ENCODE measurements around the gene KRT33A. TPM values are rescaled to one million over a fixed set of nuclear protein-coding genes. Genes with fewer than 3 reads are reported as not detected.

KRT33A gene
- total RNA-seq, 1 donor from 2014 or later = not detected

- intact Hi-C loops (cut with DNase I) = no loop called here
- Histone ChIP-seq H3K27me3 (peaks cover 4% of the 10 kb centered on the region), H3K4me3 (no peak overlapping the region), H3K36me3 (no peaks in the 10 kb centered on the region), H3K27ac (no peak overlapping the region), H3K9me3 (no peaks in the 10 kb centered on the region), H3K4me1 (no peaks in the 10 kb centered on the region)
- DNase-seq = no peak
- no peak for TF ChIP-seq CTCF (IDR thresholded peaks at IDR 0.05)
- no peak for ATAC-seq
Observed at GRCh38 chr17:41393826-41394225, 43.2 kb upstream of the KRT33A start.

GRCh38 chr17:41393294-41393693, 42.7 kb upstream of the KRT33A start:
- no peak for ATAC-seq
- Histone ChIP-seq H3K36me3 (no peaks in the 10 kb centered on the region), H3K4me1 (no peaks in the 10 kb centered on the region), H3K27ac (no peak overlapping the region), H3K9me3 (no peaks in the 10 kb centered on the region), H3K4me3 (no peak overlapping the region), H3K27me3 (peaks cover 4% of the 10 kb centered on the region)
- intact Hi-C loops (cut with DNase I) = no loop called here
- DNase-seq = no peak
- no peak for TF ChIP-seq CTCF (IDR thresholded peaks at IDR 0.05)

- no peak for DNase-seq
- no peak for TF ChIP-seq CTCF (IDR thresholded peaks at IDR 0.05)
Observed at GRCh38 chr17:41392278-41392677, 41.6 kb upstream of the KRT33A start.

GRCh38 chr17:41391535-41391934, 40.9 kb upstream of the KRT33A start:
- Histone ChIP-seq H3K36me3 (no peaks in the 10 kb centered on the region), H3K4me3 (no peak overlapping the region), H3K27ac (no peak overlapping the region), H3K27me3 (peaks cover 4% of the 10 kb centered on the region), H3K4me1 (no peaks in the 10 kb centered on the region), H3K9me3 (peaks cover 4% of the 10 kb centered on the region)
- no peak for TF ChIP-seq CTCF (IDR thresholded peaks at IDR 0.05)
- intact Hi-C loops (cut with DNase I) = no loop called here
- DNase-seq (no peak), ATAC-seq (no peak)

More at GRCh38 chr17:41392278-41392677, 41.6 kb upstream of the KRT33A start:
- Histone ChIP-seq H3K36me3 (no peaks in the 10 kb centered on the region), H3K27me3 (peaks cover 4% of the 10 kb centered on the region), H3K4me3 (no peak overlapping the region), H3K4me1 (no peaks in the 10 kb centered on the region), H3K27ac (no peak overlapping the region), H3K9me3 (no peaks in the 10 kb centered on the region)
- no peak for ATAC-seq
- intact Hi-C loops (cut with DNase I) = no loop called here

GRCh38 chr17:41390411-41390938, 39.8 kb upstream of the KRT33A start:
- peaks cover 9% of the 10 kb centered on the region for H3K9me3 ChIP-seq
- TF ChIP-seq CTCF (IDR thresholded peaks at IDR 0.05) = no peak
- peaks cover 8% of the 10 kb centered on the region for H3K27me3 ChIP-seq
- no peaks in the 10 kb centered on the region for H3K36me3 ChIP-seq
- no peaks in the 10 kb centered on the region for H3K4me1 ChIP-seq
- H3K4me3 ChIP-seq = no peak overlapping the region
- intact Hi-C loops (cut with DNase I) = no loop called here
- DNase-seq (no peak), ATAC-seq (no peak)
- H3K27ac ChIP-seq = no peak overlapping the region

GRCh38 chr17:41387670-41388069, 37.0 kb upstream of the KRT33A start:
- Histone ChIP-seq H3K4me1 (no peaks in the 10 kb centered on the region), H3K4me3 (no peak overlapping the region), H3K36me3 (no peaks in the 10 kb centered on the region), H3K9me3 (peaks cover 9% of the 10 kb centered on the region), H3K27me3 (peaks cover 9% of the 10 kb centered on the region), H3K27ac (no peak overlapping the region)
- intact Hi-C loops (cut with DNase I) = no loop called here
- ATAC-seq (no peak), DNase-seq (no peak)
- TF ChIP-seq CTCF (IDR thresholded peaks at IDR 0.05) = no peak
